Frontal cortex (tissue), 4 donors: ENCODE results near the gene RNF213. TPM values are rescaled to one million over a fixed set of nuclear protein-coding genes. Genes with fewer than 3 reads are reported as not detected.
A peak's percentile ranks its signal among the peaks of the same experiment; 100 is the strongest.

Source experiments
- DNase-seq, 2 donors: peaks; one replicate each; pipeline ENCODE4 v3.0.0; 2012; ENCODE audit warnings: low spot score in 2 of 2
- FAIRE-seq: peaks from 2 replicates; lab custom pipeline; 2012; peaks lifted over from hg19 to GRCh38; lab: Jason Lieb, UNC
- total RNA-seq: library from RNA; depleted of rRNA; stranded (reverse); fragments of >200 nt; gene quantifications from one replicate; pipeline ENCODE4 v1.2.3, GENCODE V29; 2014
- donor health status: control.
- donor health status: control.
- donor health status: control.

RNF213 gene
- total RNA-seq, 1 donor from 2014 or later = 12.2 TPM

- DNase-seq (no peak), FAIRE-seq (no peak)
Observed at GRCh38 chr17:80421381-80422090, 160.9 kb downstream of the RNF213 start.

- DNase-seq (peak in 1 of 2 donors; percentile 10), FAIRE-seq (no peak)
Observed at GRCh38 chr17:80422276-80422675, 161.6 kb downstream of the RNF213 start.

GRCh38 chr17:80422981-80423380 is 162.3 kb downstream of the RNF213 start:
- FAIRE-seq (no peak), DNase-seq (peak in 1 of 2 donors; percentile 16)

- FAIRE-seq (no peak), DNase-seq (peak in 1 of 2 donors; percentile 26)
Observed at GRCh38 chr17:80423536-80424225, 163.0 kb downstream of the RNF213 start.

- no peak for FAIRE-seq
- peak in 1 of 2 donors; percentile 6 for DNase-seq
Observed at GRCh38 chr17:80424261-80424660, 163.6 kb downstream of the RNF213 start.

- FAIRE-seq = no peak
- DNase-seq = peak in 1 of 2 donors; percentile 24
Observed at GRCh38 chr17:80424878-80425765, 164.5 kb downstream of the RNF213 start.

- no peak for FAIRE-seq
Observed at GRCh38 chr17:80425835-80426426, 165.3 kb downstream of the RNF213 start.

GRCh38 chr17:80426671-80427326 is 166.1 kb downstream of the RNF213 start:
- no peak for FAIRE-seq
- DNase-seq = peak; percentile 86 to 95

More at GRCh38 chr17:80425835-80426426, 165.3 kb downstream of the RNF213 start:
- no peak for DNase-seq

- DNase-seq (no peak), FAIRE-seq (no peak)
Observed at GRCh38 chr17:80427366-80428282, 167.0 kb downstream of the RNF213 start.

- DNase-seq (no peak), FAIRE-seq (no peak)
Observed at GRCh38 chr17:80428363-80428762, 167.7 kb downstream of the RNF213 start.

- FAIRE-seq = no peak
- DNase-seq = no peak
Observed at GRCh38 chr17:80428796-80429195, 168.1 kb downstream of the RNF213 start.

GRCh38 chr17:80429356-80430275 is 169.0 kb downstream of the RNF213 start:
- FAIRE-seq (no peak), DNase-seq (no peak)

- DNase-seq (no peak), FAIRE-seq (no peak)
Observed at GRCh38 chr17:80430446-80431245, 170.0 kb downstream of the RNF213 start.

- no peak for DNase-seq
Observed at GRCh38 chr17:80431246-80432195, 170.9 kb downstream of the RNF213 start.

GRCh38 chr17:80432350-80432955 is 171.8 kb downstream of the RNF213 start:
- DNase-seq (no peak), FAIRE-seq (no peak)

More at GRCh38 chr17:80431246-80432195, 170.9 kb downstream of the RNF213 start:
- no peak for FAIRE-seq
